ENCODE data around the gene SLC25A34.

The SLC25A34 gene

GRCh38 chr1:15733218-15733725, 2.8 kb upstream of the SLC25A34 start:
- DNase-seq (ENCODE audit: low spot score) = no peak

- DNase-seq (ENCODE audit: low spot score) = no peak
Observed at GRCh38 chr1:15733726-15734226, 2.3 kb upstream of the SLC25A34 start.

GRCh38 chr1:15734296-15734695, 1.8 kb upstream of the SLC25A34 start:
- no peak for DNase-seq (ENCODE audit: low spot score)

GRCh38 chr1:15734901-15735300, 1.2 kb upstream of the SLC25A34 start:
- no peak for DNase-seq (ENCODE audit: low spot score)

- no peak for DNase-seq (ENCODE audit: low spot score)
Observed at GRCh38 chr1:15735304-15736037, 587 bp upstream of the SLC25A34 start.

GRCh38 chr1:15736892-15737261, 819 bp downstream of the SLC25A34 start:
- no peak for DNase-seq (ENCODE audit: low spot score)

GRCh38 chr1:15737324-15738319, 1.6 kb downstream of the SLC25A34 start:
- no peak for DNase-seq (ENCODE audit: low spot score)

GRCh38 chr1:15738416-15739113, 2.5 kb downstream of the SLC25A34 start:
- no peak for DNase-seq (ENCODE audit: low spot score)

- DNase-seq (ENCODE audit: low spot score) = no peak
Observed at GRCh38 chr1:15739259-15739658, 3.2 kb downstream of the SLC25A34 start.

- no peak for DNase-seq (ENCODE audit: low spot score)
Observed at GRCh38 chr1:15739745-15740144, 3.7 kb downstream of the SLC25A34 start.

GRCh38 chr1:15740924-15741850, 5.1 kb downstream of the SLC25A34 start:
- peak; percentile 59 for DNase-seq (ENCODE audit: low spot score)

GRCh38 chr1:15742339-15742801, 6.3 kb downstream of the SLC25A34 start, which contains the start of gene TMEM82:
Gene TMEM82, plus strand, starts transcription at chr1:15742499. Its CDS starts 61 bp downstream, at chr1:15742560.
- no peak for DNase-seq (ENCODE audit: low spot score)

GRCh38 chr1:15744122-15744679, 8.1 kb downstream of the SLC25A34 start:
- no peak for DNase-seq (ENCODE audit: low spot score)

GRCh38 chr1:15747378-15747777, 11.3 kb downstream of the SLC25A34 start:
- DNase-seq (ENCODE audit: low spot score) = no peak

GRCh38 chr1:15748264-15748663, 12.2 kb downstream of the SLC25A34 start:
- no peak for DNase-seq (ENCODE audit: low spot score)

- DNase-seq (ENCODE audit: low spot score) = no peak
Observed at GRCh38 chr1:15748690-15749398, 12.8 kb downstream of the SLC25A34 start.

GRCh38 chr1:15749399-15750291, 13.6 kb downstream of the SLC25A34 start:
- DNase-seq (ENCODE audit: low spot score) = no peak

- no peak for DNase-seq (ENCODE audit: low spot score)
Observed at GRCh38 chr1:15750924-15751323, 14.9 kb downstream of the SLC25A34 start.

GRCh38 chr1:15751717-15752116, 15.7 kb downstream of the SLC25A34 start:
- DNase-seq (ENCODE audit: low spot score) = no peak

Data from CD4-positive, alpha-beta T cell treated with Interleukin-15 for 4 hours (primary cell).